PC-3 (cell line): ENCODE results near the gene REX1BD. TPM values are rescaled to one million over a fixed set of nuclear protein-coding genes. Genes with fewer than 3 reads are reported as not detected.

Experiments
- ATAC-seq: fragments of 200-7000 bp; cut with Tn5 transposase; 2 replicates; pipeline ENCODE4 v1.9.1; 2020; ENCODE audit warnings: mild to moderate bottlenecking, moderate library complexity
- BruUV-seq: library from RNA; stranded (reverse); fragments of 400-500 nt; replicated peaks from 2 replicates; lab custom pipeline; 2021; lab: Mats Ljungman, UMichigan
- CTCF ChIA-PET: fragments of 300-600 bp; sonication (Branson Sonifier 250); formaldehyde crosslinking; loops from one replicate; lab custom pipeline; 2022; ENCODE audit warnings: antibody characterized with exemption; lab: Charles Lee
- POLR2A ChIA-PET: fragments of 300-600 bp; sonication (Branson Sonifier 250); formaldehyde crosslinking; loops from one replicate; lab custom pipeline; 2022; ENCODE audit warnings: antibody characterized with exemption; ENCODE audit not compliant: unreplicated experiment; lab: Charles Lee
- DNase-seq: peaks from one replicate; pipeline ENCODE4 v3.0.0-alpha.2; 2015
- H2AFZ ChIP-seq: fragments of 300-600 bp; sonication (generic); 2 replicates; pipeline ENCODE4 v1.6.0; 2016; ENCODE audit warnings: antibody characterized with exemption, low read length
- H3F3A ChIP-seq: fragments of 300-600 bp; sonication (generic); one replicate; pipeline ENCODE4 v1.6.0; 2017; ENCODE audit warnings: antibody characterized with exemption, low read length, control low read depth, mild to moderate bottlenecking; ENCODE audit not compliant: unreplicated experiment
- H3K27ac ChIP-seq: fragments of 300-600 bp; sonication (generic); 2 replicates; pipeline ENCODE4 v1.5.1; 2016; ENCODE audit warnings: mild to moderate bottlenecking, low read length
- H3K27me3 ChIP-seq: fragments of 300-600 bp; sonication (generic); 2 replicates; pipeline ENCODE4 v1.6.1; 2016; ENCODE audit warnings: low read length, mixed read lengths
- H3K36me3 ChIP-seq: fragments of 300-600 bp; sonication (generic); 2 replicates; pipeline ENCODE4 v1.6.1; 2016; ENCODE audit warnings: low read depth, mixed run types, low read length, mixed read lengths
- H3K4me1 ChIP-seq: fragments of 300-600 bp; sonication (generic); 2 replicates; pipeline ENCODE4 v1.5.1; 2016; ENCODE audit warnings: low read length; ENCODE audit not compliant: insufficient read depth
- H3K4me2 ChIP-seq: fragments of 300-600 bp; sonication (generic); 2 replicates; pipeline ENCODE4 v1.6.0; 2016; ENCODE audit warnings: low read length
- H3K4me3 ChIP-seq: fragments of 300-600 bp; sonication (generic); 2 replicates; pipeline ENCODE4 v1.5.1; 2016; ENCODE audit warnings: mild to moderate bottlenecking, low read length, mixed read lengths
- H3K79me2 ChIP-seq: fragments of 300-600 bp; sonication (generic); 2 replicates; pipeline ENCODE4 v1.6.1; 2017; ENCODE audit warnings: low read length, mixed read lengths
- H3K9ac ChIP-seq: fragments of 300-600 bp; sonication (generic); 2 replicates; pipeline ENCODE4 v1.6.0; 2016; ENCODE audit warnings: mild to moderate bottlenecking, low read length
- H3K9me2 ChIP-seq: fragments of 300-600 bp; sonication (generic); replicated peaks from 2 replicates; pipeline ENCODE4 v1.6.1; 2016; ENCODE audit warnings: mixed run types, low read length, mixed read lengths
- H3K9me3 ChIP-seq: fragments of 300-600 bp; sonication (generic); 2 replicates; pipeline ENCODE4 v1.6.1; 2016; ENCODE audit warnings: low read length, mixed read lengths
- H4K20me1 ChIP-seq: fragments of 300-600 bp; sonication (generic); 2 replicates; pipeline ENCODE4 v1.6.1; 2016; ENCODE audit warnings: low read length, mixed read lengths
- CTCF ChIP-seq: fragments of 300-600 bp; sonication (generic); conservative IDR thresholded peaks from 2 replicates; pipeline ENCODE4 v1.5.1; 2017; ENCODE audit warnings: antibody characterized with exemption, low read depth, mild to moderate bottlenecking, low read length
- EZH2 ChIP-seq: fragments of 300-600 bp; sonication (generic); IDR thresholded peaks from one replicate; pipeline ENCODE4 v1.6.1; 2017; ENCODE audit warnings: antibody characterized with exemption, mild to moderate bottlenecking, low read length; ENCODE audit not compliant: unreplicated experiment
- EZH2phosphoT487 ChIP-seq: fragments of 300-600 bp; sonication (generic); IDR thresholded peaks from 2 replicates; pipeline ENCODE4 v1.6.1; 2018; ENCODE audit warnings: mild to moderate bottlenecking, antibody characterized with exemption, low read length, borderline replicate concordance
- intact Hi-C: fragments of 100-400 bp; cut with micrococcal nuclease; formaldehyde crosslinking; loops from 2 replicates; pipeline ENCODE4 v1.9.0; 2023
- total RNA-seq: library from RNA; depleted of rRNA; stranded (reverse); fragments of >200 nt; gene quantifications from 2 replicates; pipeline ENCODE4 v1.2.3, GENCODE V29; 2014

Gene REX1BD
- total RNA-seq, 1 experiment from 2014 or later: 121 TPM

GRCh38 chr19:18601875-18602274 is 13.3 kb downstream of the REX1BD start:
- Histone ChIP-seq H3K27ac (no peak overlapping the region), H2AFZ (no peak overlapping the region), H4K20me1 (no peaks in the 10 kb centered on the region), H3K27me3 (peaks cover 23% of the 10 kb centered on the region), H3K9me3 (no peaks in the 10 kb centered on the region), H3K4me1 (no peaks in the 10 kb centered on the region), H3F3A (no peaks in the 10 kb centered on the region), H3K9ac (no peak overlapping the region), H3K36me3 (no peaks in the 10 kb centered on the region), H3K9me2 (no peaks in the 10 kb centered on the region), H3K4me3 (no peak overlapping the region), H3K79me2 (no peaks in the 10 kb centered on the region), H3K4me2 (no peak overlapping the region)
- POLR2A ChIA-PET: no interaction called here
- no peak for DNase-seq
- TF ChIP-seq EZH2: no peak
- TF ChIP-seq EZH2phosphoT487: no peak
- TF ChIP-seq CTCF: no peak
- CTCF ChIA-PET: no interaction called here
- intact Hi-C loops: loop anchor here (10.0 kb wide), 1 partner anchor 173 kb away; no protein-coding TSS in a partner anchor
- no peak for ATAC-seq
- no TSS peak for BruUV-seq

GRCh38 chr19:18603255-18603957 is 14.8 kb downstream of the REX1BD start:
- H3K27me3 ChIP-seq: peaks cover 36% of the 10 kb centered on the region
- no TSS peak for BruUV-seq

More at GRCh38 chr19:18603255-18603957, 14.8 kb downstream of the REX1BD start:
- POLR2A ChIA-PET: no interaction called here
- ATAC-seq (peak; percentile 60), DNase-seq (peak; percentile 15)
- Histone ChIP-seq H3K9ac (no peak overlapping the region), H3K36me3 (no peaks in the 10 kb centered on the region), H3K79me2 (no peaks in the 10 kb centered on the region), H3K9me3 (no peaks in the 10 kb centered on the region), H2AFZ (no peak overlapping the region), H4K20me1 (no peaks in the 10 kb centered on the region), H3F3A (no peaks in the 10 kb centered on the region), H3K4me3 (no peak overlapping the region), H3K27ac (no peak overlapping the region), H3K4me1 (no peaks in the 10 kb centered on the region; the same call in 1 of the 2 replicates), H3K4me2 (no peak overlapping the region), H3K9me2 (no peaks in the 10 kb centered on the region)
- TF ChIP-seq EZH2 (no peak), CTCF (peak; percentile 25; the same call in 1 of the 2 replicates), EZH2phosphoT487 (no peak)
- intact Hi-C loops: loop anchor here (10.0 kb wide), 1 partner anchor 171 kb away; no protein-coding TSS in a partner anchor
- CTCF ChIA-PET: no interaction called here
